ENCODE results near the gene SPIC. TPM values are rescaled to one million over a fixed set of nuclear protein-coding genes. Genes with fewer than 3 reads are reported as not detected.

SPIC gene
- total RNA-seq = not detected in 2 replicates

DNA sequence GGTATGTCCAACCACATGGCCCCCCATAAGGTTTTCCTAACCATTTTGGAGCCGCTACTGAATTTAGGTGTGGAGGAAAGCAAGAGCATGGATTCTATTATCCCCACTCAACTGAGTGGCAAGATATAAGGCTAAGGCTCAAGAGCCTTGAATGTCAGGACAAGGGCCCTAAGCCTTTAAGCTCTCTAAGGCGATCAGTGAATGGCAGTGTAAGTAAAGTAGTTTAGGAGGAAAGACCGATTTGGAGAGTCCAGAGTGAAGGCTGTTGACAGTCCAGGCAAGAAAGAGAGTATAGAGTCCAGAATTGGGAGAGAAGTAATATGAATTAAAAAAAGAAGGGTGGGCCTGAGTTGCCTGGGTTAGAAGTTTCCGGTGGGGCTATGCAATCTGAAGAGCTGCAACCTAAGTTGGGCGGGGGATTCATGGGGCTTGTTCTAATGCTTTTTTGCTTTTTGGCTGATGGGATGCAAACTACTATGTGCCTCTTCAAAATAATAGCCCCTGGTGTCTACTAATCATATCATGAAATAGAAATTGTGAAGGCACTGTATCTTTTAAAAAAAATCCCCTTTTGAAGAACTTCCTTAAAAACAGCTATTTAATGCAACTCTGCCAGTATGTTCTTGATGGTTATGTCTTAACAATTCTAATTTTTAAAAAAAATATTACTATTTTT lies at the start of gene SPIC:
Gene SPIC, plus strand, starts transcription at position 626 of the 676 bp plus-strand sequence. CDS start 1,569 bp downstream, outside the sequence.

Small RNA genes within 50 kb of the gene (small RNA-seq; reads per million reads assigned to genes)
- gene RF00019 (not detected), gene RNA5SP367 (not detected), gene RNU5E-5P (not detected)

Other genes starting within 250 kb of the SPIC start
- 16.9 and 25.2 TPM in 2 replicates for gene UTP20, start 195.2 kb upstream of the SPIC start, total RNA-seq
- 85.7 and 91.2 TPM in 2 replicates for gene ARL1, start 67.6 kb upstream of the SPIC start, total RNA-seq
- gene MYBPC1, start 119.6 kb downstream of the SPIC start, total RNA-seq = not detected in 2 replicates
- 33.0 and 41.2 TPM in 2 replicates for gene CHPT1, start 222.3 kb downstream of the SPIC start, total RNA-seq

All from hair follicle dermal papilla cell (primary cell).